ENCODE data around the gene MPV17L2. TPM values are rescaled to one million over a fixed set of nuclear protein-coding genes. Genes with fewer than 3 reads are reported as not detected.

Gene MPV17L2
- total and polyA plus RNA-seq, 2 donors (not counting 3 experiments of a cell fraction or from before 2014, with no cell fraction given): 13.8 to 27.6 TPM

DNA sequence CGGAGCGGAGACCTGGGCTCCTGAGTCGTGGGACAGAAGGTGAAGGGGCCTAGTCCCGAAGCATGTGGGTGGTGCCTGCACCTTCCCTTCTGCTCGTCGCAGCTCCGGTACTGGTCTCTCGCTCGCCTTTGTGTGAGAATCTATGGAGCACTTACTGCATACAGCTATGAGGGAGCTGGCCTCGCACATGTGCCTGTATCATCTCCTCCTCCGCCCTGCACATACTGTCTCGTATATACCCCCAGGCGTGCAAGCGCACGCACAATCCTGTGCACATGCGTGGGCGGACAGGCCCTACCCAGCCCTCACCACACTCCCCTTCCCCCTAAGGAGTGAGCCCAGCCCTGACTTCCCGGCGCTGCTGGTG, 31.4 kb upstream of the MPV17L2 start:
- Histone ChIP-seq H3K4me2 (ENCODE audit: insufficient read depth, low read length) (peak overlapping the region; percentile 51), H3K9ac (replicated peaks; ENCODE audit: extremely low read depth, insufficient read depth, low read length) (no peak overlapping the region), H3K79me2 (ENCODE audit: control insufficient read depth, insufficient read depth, low read length) (no peaks in the 10 kb centered on the region), H3K4me3 (replicated peaks in 1 of 3; ENCODE audit: insufficient read depth in 1 of 3, low read depth in 1 of 3, low read length in 3 of 3) (no peak overlapping the region), H3K36me3 (ENCODE audit: control insufficient read depth in 2 of 2, extremely low read depth in 1 of 2, insufficient read depth in 2 of 2, low read length in 2 of 2) (peaks cover 0 to 30% of the 10 kb centered on the region in 2 experiments), H3K9me1 (replicated peaks; ENCODE audit: control insufficient read depth, extremely low read depth, insufficient read depth, low read length) (no peaks in the 10 kb centered on the region), H4K20me1 (replicated peaks; ENCODE audit: control insufficient read depth, extremely low read depth, insufficient read depth, low read length) (no peaks in the 10 kb centered on the region), H3K27me3 (ENCODE audit: control insufficient read depth in 2 of 2, insufficient read depth in 2 of 2, low read length in 2 of 2) (no peaks in the 10 kb centered on the region), H3K4me1 (ENCODE audit: control insufficient read depth, extremely low read depth, insufficient read depth, low read length) (peaks cover 14% of the 10 kb centered on the region), H3K27ac (ENCODE audit: insufficient read depth, low read depth, low read length) (no peak overlapping the region), H2AFZ (ENCODE audit: low read depth, low read length) (no peak overlapping the region), H3K9me3 (replicated peaks; ENCODE audit: control insufficient read depth, insufficient read depth, low read length) (no peaks in the 10 kb centered on the region)
- ChIA-PET CTCF (interaction anchor here (1.0 to 2.5 kb wide), 4 partner anchors 24 to 93 kb away, joined by 3 to 25 read pairs (median 10); no protein-coding TSS in a partner anchor), POLR2A (no interaction called here)
- no peak for FAIRE-seq
- no TSS peak for BruUV-seq (replicated peaks)
- TF ChIP-seq, protein P1, sequence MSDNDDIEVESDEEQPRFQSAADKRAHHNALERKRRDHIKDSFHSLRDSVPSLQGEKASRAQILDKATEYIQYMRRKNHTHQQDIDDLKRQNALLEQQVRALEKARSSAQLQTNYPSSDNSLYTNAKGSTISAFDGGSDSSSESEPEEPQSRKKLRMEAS (IDR thresholded peaks at IDR 0.05; ENCODE audit: insufficient read depth, insufficient read length): no peak
- TF ChIP-seq, protein P2, sequence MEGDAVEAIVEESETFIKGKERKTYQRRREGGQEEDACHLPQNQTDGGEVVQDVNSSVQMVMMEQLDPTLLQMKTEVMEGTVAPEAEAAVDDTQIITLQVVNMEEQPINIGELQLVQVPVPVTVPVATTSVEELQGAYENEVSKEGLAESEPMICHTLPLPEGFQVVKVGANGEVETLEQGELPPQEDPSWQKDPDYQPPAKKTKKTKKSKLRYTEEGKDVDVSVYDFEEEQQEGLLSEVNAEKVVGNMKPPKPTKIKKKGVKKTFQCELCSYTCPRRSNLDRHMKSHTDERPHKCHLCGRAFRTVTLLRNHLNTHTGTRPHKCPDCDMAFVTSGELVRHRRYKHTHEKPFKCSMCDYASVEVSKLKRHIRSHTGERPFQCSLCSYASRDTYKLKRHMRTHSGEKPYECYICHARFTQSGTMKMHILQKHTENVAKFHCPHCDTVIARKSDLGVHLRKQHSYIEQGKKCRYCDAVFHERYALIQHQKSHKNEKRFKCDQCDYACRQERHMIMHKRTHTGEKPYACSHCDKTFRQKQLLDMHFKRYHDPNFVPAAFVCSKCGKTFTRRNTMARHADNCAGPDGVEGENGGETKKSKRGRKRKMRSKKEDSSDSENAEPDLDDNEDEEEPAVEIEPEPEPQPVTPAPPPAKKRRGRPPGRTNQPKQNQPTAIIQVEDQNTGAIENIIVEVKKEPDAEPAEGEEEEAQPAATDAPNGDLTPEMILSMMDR (IDR thresholded peaks at IDR 0.05; ENCODE audit: extremely low read depth in 1 of 2, insufficient read depth in 1 of 2, low read depth in 1 of 2, low read length in 2 of 2): no peak
- no peak for TF ChIP-seq POLR2A (IDR thresholded peaks at IDR 0.05; ENCODE audit: low read depth, low read length)
- no peak for DNase-seq (ENCODE audit: low read depth, low spot score)
- intact Hi-C loops (cut with micrococcal nuclease): no loop called here
- dilution Hi-C loops (cut with MboI; ENCODE audit: extremely low pct_ligation_motif_present, low sequenced_read_pairs): no loop called here

DNA sequence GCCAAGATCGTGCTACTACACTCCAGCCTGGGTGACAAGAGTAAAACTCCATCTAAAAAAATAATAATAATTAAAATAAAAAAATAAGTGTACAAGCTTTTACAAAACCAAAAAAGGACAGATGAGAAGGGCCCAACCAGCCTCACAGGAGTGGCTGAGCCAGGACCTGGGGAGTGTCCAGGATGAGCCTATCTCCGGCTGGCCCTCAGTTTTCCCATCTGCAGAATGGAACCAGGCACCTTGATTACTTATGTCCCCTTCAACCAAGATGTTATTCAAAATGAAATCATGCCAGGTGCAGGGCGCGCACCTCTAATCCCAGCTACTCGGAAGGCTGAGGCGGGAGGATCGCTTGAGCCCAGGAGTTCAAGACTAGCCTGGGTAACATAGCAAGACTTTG, 28.9 kb upstream of the MPV17L2 start:
- TF ChIP-seq, protein P2 (IDR thresholded peaks at IDR 0.05; ENCODE audit: extremely low read depth in 1 of 2, insufficient read depth in 1 of 2, low read depth in 1 of 2, low read length in 2 of 2): no peak
- TF ChIP-seq POLR2A (IDR thresholded peaks at IDR 0.05; ENCODE audit: low read depth, low read length): no peak
- TF ChIP-seq JUN (IDR thresholded peaks at IDR 0.05; ENCODE audit: borderline replicate concordance, insufficient read depth, insufficient read length, low read depth): no peak
- TF ChIP-seq, protein P1 (IDR thresholded peaks at IDR 0.05; ENCODE audit: insufficient read depth, insufficient read length): no peak
- no peak for TF ChIP-seq MYC (IDR thresholded peaks at IDR 0.05; ENCODE audit: low read depth, low read length)
- TF ChIP-seq POLR2AphosphoS5 (IDR thresholded peaks at IDR 0.05; ENCODE audit: insufficient read depth, low read depth, low read length): no peak
- no peak for TF ChIP-seq GATA2 (IDR thresholded peaks at IDR 0.05; ENCODE audit: insufficient read depth, insufficient read length, low read depth, low read length)
- no peak for TF ChIP-seq FOS (IDR thresholded peaks at IDR 0.05; ENCODE audit: borderline replicate concordance, insufficient read depth, low read length)
- TF ChIP-seq EZH2 (IDR thresholded peaks at IDR 0.05; ENCODE audit: borderline replicate concordance, low read depth, low read length, severe bottlenecking): no peak
- H4K20me1 ChIP-seq (replicated peaks; ENCODE audit: control insufficient read depth, extremely low read depth, insufficient read depth, low read length): no peaks in the 10 kb centered on the region
- H3K9ac ChIP-seq (replicated peaks; ENCODE audit: extremely low read depth, insufficient read depth, low read length): no peak overlapping the region
- H3K36me3 ChIP-seq (ENCODE audit: control insufficient read depth in 2 of 2, extremely low read depth in 1 of 2, insufficient read depth in 2 of 2, low read length in 2 of 2): peaks cover 8 to 43% of the 10 kb centered on the region in 2 experiments
- peaks cover 5% of the 10 kb centered on the region for H3K4me1 ChIP-seq (ENCODE audit: control insufficient read depth, extremely low read depth, insufficient read depth, low read length)
- intact Hi-C loops (cut with micrococcal nuclease): no loop called here
- H3K27me3 ChIP-seq (ENCODE audit: control insufficient read depth in 2 of 2, insufficient read depth in 2 of 2, low read length in 2 of 2): no peaks in the 10 kb centered on the region
- no peak overlapping the region for H3K4me2 ChIP-seq (ENCODE audit: insufficient read depth, low read length)
- no peak for DNase-seq (ENCODE audit: low read depth, low spot score)
- H3K79me2 ChIP-seq (ENCODE audit: control insufficient read depth, insufficient read depth, low read length): no peaks in the 10 kb centered on the region
- H3K9me3 ChIP-seq (replicated peaks; ENCODE audit: control insufficient read depth, insufficient read depth, low read length): no peaks in the 10 kb centered on the region
- ChIA-PET POLR2A (no interaction called here), CTCF (interaction anchor here (0.8 to 6.0 kb wide), 3 partner anchors 10 to 88 kb away, joined by 3 to 138 read pairs (median 3); partner anchors contain the start of gene IFI30)
- no TSS peak for BruUV-seq (replicated peaks)
- H3K27ac ChIP-seq (ENCODE audit: insufficient read depth, low read depth, low read length): no peak overlapping the region
- H3K9me1 ChIP-seq (replicated peaks; ENCODE audit: control insufficient read depth, extremely low read depth, insufficient read depth, low read length): no peaks in the 10 kb centered on the region
- no peak overlapping the region for H3K4me3 ChIP-seq (replicated peaks in 1 of 3; ENCODE audit: insufficient read depth in 1 of 3, low read depth in 1 of 3, low read length in 3 of 3)
- dilution Hi-C loops (cut with MboI; ENCODE audit: extremely low pct_ligation_motif_present, low sequenced_read_pairs): no loop called here
- no peak for FAIRE-seq
- no peak overlapping the region for H2AFZ ChIP-seq (ENCODE audit: low read depth, low read length)
